Endodermal cell (in vitro differentiated cells): ENCODE measurements around the gene DNAAF5. TPM values are rescaled to one million over a fixed set of nuclear protein-coding genes. Genes with fewer than 3 reads are reported as not detected.

Experiments used
- DNase-seq: peaks from one replicate; pipeline ENCODE4 v3.0.0-alpha.2; 2017
- H3K27ac ChIP-seq: 2 replicates; pipeline ENCODE4 v1.5.1; 2013; ENCODE audit warnings: mild to moderate bottlenecking, low read depth, low read length, moderate library complexity
- H3K27me3 ChIP-seq: 2 replicates; pipeline ENCODE4 v1.6.1; 2013; ENCODE audit warnings: mild to moderate bottlenecking, low read length, moderate library complexity; ENCODE audit not compliant: insufficient read depth, control insufficient read depth, poor library complexity, severe bottlenecking
- H3K36me3 ChIP-seq: 2 replicates; pipeline ENCODE4 v1.7.0; 2013; ENCODE audit warnings: mild to moderate bottlenecking, low read length, moderate library complexity; ENCODE audit not compliant: control insufficient read depth, insufficient read depth
- H3K4me1 ChIP-seq: one replicate; pipeline ENCODE4 v1.7.0; 2013; ENCODE audit warnings: low read length; ENCODE audit not compliant: control insufficient read depth, insufficient read depth
- H3K4me3 ChIP-seq: 2 replicates; pipeline ENCODE4 v1.5.1; 2013; ENCODE audit warnings: mild to moderate bottlenecking, low read length, moderate library complexity
- H3K9ac ChIP-seq: 2 replicates; pipeline ENCODE4 v1.6.1; 2013; ENCODE audit warnings: mild to moderate bottlenecking, low read length, moderate library complexity; ENCODE audit not compliant: poor library complexity, severe bottlenecking; ENCODE audit errors: extremely low read depth
- H3K9me3 ChIP-seq: 2 replicates; pipeline ENCODE4 v1.6.1; 2013; ENCODE audit warnings: mild to moderate bottlenecking, low read length, moderate library complexity; ENCODE audit not compliant: control insufficient read depth
- H3K27ac Mint-ChIP-seq: 2 replicates; pipeline ENCODE4 v1.8.0; 2020; ENCODE audit warnings: mixed read lengths
- H3K27me3 Mint-ChIP-seq: 2 replicates; pipeline ENCODE4 v1.8.0; 2021; ENCODE audit warnings: mild to moderate bottlenecking, mixed read lengths; ENCODE audit not compliant: insufficient read depth
- H3K36me3 Mint-ChIP-seq: 2 replicates; pipeline ENCODE4 v1.8.0; 2020; ENCODE audit warnings: low read depth, mixed read lengths
- H3K4me1 Mint-ChIP-seq: 2 replicates; pipeline ENCODE4 v1.8.0; 2020; ENCODE audit warnings: mixed read lengths
- H3K4me3 Mint-ChIP-seq: 2 replicates; pipeline ENCODE4 v1.8.0; 2020; ENCODE audit warnings: mild to moderate bottlenecking, moderate library complexity, mixed read lengths
- H3K9me3 Mint-ChIP-seq: 2 replicates; pipeline ENCODE4 v1.8.0; 2020; ENCODE audit warnings: mild to moderate bottlenecking, mixed read lengths
- CTCF ChIP-seq: fragments of 200-600 bp; sonication (generic); conservative IDR thresholded peaks from 2 replicates; pipeline ENCODE4 v1.5.0; 2021; ENCODE audit warnings: antibody characterized with exemption, mild to moderate bottlenecking
- WGBS, 2 experiments: methylation state at CpG; one replicate each; pipeline versions ENCODE4 v1.1.5 to v1.1.7; 2013; ENCODE audit warnings: missing lambda C conversion rate in 2 of 2, mixed read lengths in 1 of 2; ENCODE audit not compliant: insufficient coverage in 1 of 2, insufficient read length in 1 of 2; 5-methylcytosine and 5-hydroxymethylcytosine counted together
- total RNA-seq, 2 donors: library from RNA; stranded (reverse); fragmentation: NEBNext Ultra II Directional in 1 of 2; extraction: Animal tissue kit (Norgen Biotek cat#: 25700) in 1 of 2; gene quantifications; 2 replicates in 1 of 2; 3 replicates in 1 of 2; pipeline ENCODE4 v1.2.1, GENCODE V29; 2021

The DNAAF5 gene
- total RNA-seq, 2 donors from 2014 or later = 54.2 to 54.3 TPM

GRCh38 chr7:727104-727805 lies 756 bp downstream of the DNAAF5 start, which contains the start of gene PRKAR1B:
PRKAR1B (minus strand) TSS chr7:727281; CDS start chr7:711505, 15,776 bp downstream.
- peak within 1 kb of the TSS; percentile 62 for H3K4me3 Mint-ChIP-seq
- H3K27ac Mint-ChIP-seq = peak within 1 kb of the TSS; percentile 50
- peak; percentile 80 for DNase-seq
- Histone ChIP-seq H3K9me3 (peaks cover 35% of the 10 kb centered on the region), H3K4me3 (peak within 1 kb of the TSS; percentile 81), H3K4me1 (no peaks in the 10 kb centered on the region), H3K9ac (peak within 1 kb of the TSS; percentile 12), H3K36me3 (peaks cover 29% of the 10 kb centered on the region), H3K27ac (no peak within 1 kb of the TSS), H3K27me3 (no peaks in the 10 kb centered on the region)
- H3K4me1 Mint-ChIP-seq = peaks cover 5% of the 10 kb centered on the region
- peaks cover 35% of the 10 kb centered on the region for H3K9me3 Mint-ChIP-seq
- WGBS, 2 experiments = 0 to 1% methylated on average over 1 to 52 of the region's 66 CpGs
- H3K27me3 Mint-ChIP-seq = peaks cover 1% of the 10 kb centered on the region
- H3K36me3 Mint-ChIP-seq = peaks cover 48% of the 10 kb centered on the region
- no peak for TF ChIP-seq CTCF

GRCh38 chr7:727806-728460 lies 1.4 kb downstream of the DNAAF5 start:
- peak; percentile 14 for TF ChIP-seq CTCF
- peak; percentile 60 for DNase-seq
- Mint-ChIP-seq H3K9me3 (peaks cover 33% of the 10 kb centered on the region), H3K27me3 (no peaks in the 10 kb centered on the region), H3K36me3 (peaks cover 41% of the 10 kb centered on the region), H3K4me3 (peak overlapping the region; percentile 62), H3K4me1 (peaks cover 5% of the 10 kb centered on the region), H3K27ac (peak overlapping the region; percentile 50)
- H3K4me1 ChIP-seq = no peaks in the 10 kb centered on the region
- H3K9ac ChIP-seq = no peak overlapping the region
- peaks cover 29% of the 10 kb centered on the region for H3K9me3 ChIP-seq
- WGBS, 2 experiments = 33 to 47% methylated on average over 10 to 21 of the region's 21 CpGs
- no peak overlapping the region for H3K27ac ChIP-seq
- peak overlapping the region; percentile 81 for H3K4me3 ChIP-seq
- peaks cover 32% of the 10 kb centered on the region for H3K36me3 ChIP-seq
- no peaks in the 10 kb centered on the region for H3K27me3 ChIP-seq

GRCh38 chr7:728602-729001 lies 2.1 kb downstream of the DNAAF5 start:
- Histone ChIP-seq H3K36me3 (peaks cover 32% of the 10 kb centered on the region), H3K27me3 (no peaks in the 10 kb centered on the region), H3K27ac (no peak overlapping the region), H3K9ac (no peak overlapping the region), H3K4me1 (no peaks in the 10 kb centered on the region), H3K4me3 (peak overlapping the region; percentile 81), H3K9me3 (peaks cover 28% of the 10 kb centered on the region)
- Mint-ChIP-seq H3K9me3 (peaks cover 33% of the 10 kb centered on the region), H3K27me3 (no peaks in the 10 kb centered on the region), H3K36me3 (peaks cover 34% of the 10 kb centered on the region), H3K27ac (no peak overlapping the region), H3K4me3 (peak overlapping the region; percentile 62), H3K4me1 (peaks cover 5% of the 10 kb centered on the region)
- no peak for DNase-seq
- no peak for TF ChIP-seq CTCF
- WGBS, 2 experiments = 94 to 100% methylated on average over 6 to 9 of the region's 9 CpGs
